OCI-LY3 (cell line): ENCODE measurements around the gene ART1.

Experiments used
- H2AFZ ChIP-seq: fragments of 200-600, 300-600 bp; shearing (Covaris generic); 2 replicates; pipeline ENCODE4 v1.6.0; 2014; ENCODE audit warnings: antibody characterized with exemption, low read depth, low read length
- H3K27ac ChIP-seq: fragments of 200-600, 300-600 bp; sonication (generic); 2 replicates; pipeline ENCODE4 v1.5.1; 2014; ENCODE audit warnings: mild to moderate bottlenecking, low read length, moderate library complexity, mixed read lengths
- H3K27me3 ChIP-seq: fragments of 200-600, 300-600 bp; sonication (generic); 2 replicates; pipeline ENCODE4 v1.6.1; 2014; ENCODE audit warnings: low read depth, low read length, mixed read lengths
- H3K36me3 ChIP-seq: fragments of 200-600, 300-600 bp; sonication (generic); replicated peaks from 2 replicates; pipeline ENCODE3; 2014; ENCODE audit warnings: low read depth, low read length, mixed read lengths
- H3K4me1 ChIP-seq: fragments of 300-600, 200-600 bp; sonication (generic); 2 replicates; pipeline ENCODE4 v1.6.1; 2014; ENCODE audit warnings: low read length, mixed read lengths
- H3K4me2 ChIP-seq: fragments of 200-600, 300-600 bp; sonication (generic); 2 replicates; pipeline ENCODE4 v1.6.1; 2014; ENCODE audit warnings: low read length, mixed read lengths
- H3K4me3 ChIP-seq: fragments of 300-600, 200-600 bp; sonication (generic); 2 replicates; pipeline ENCODE4 v1.5.1; 2014; ENCODE audit warnings: antibody characterized with exemption, mild to moderate bottlenecking, low read length, moderate library complexity
- H3K79me2 ChIP-seq: fragments of 300-600, 200-600 bp; shearing (Covaris generic); 2 replicates; pipeline ENCODE4 v1.6.1; 2014; ENCODE audit warnings: mild to moderate bottlenecking, low read length, mixed read lengths
- H3K9ac ChIP-seq: fragments of 300-600, 200-600 bp; shearing (Covaris generic); 2 replicates; pipeline ENCODE4 v1.6.0; 2014; ENCODE audit warnings: mild to moderate bottlenecking, low read length, moderate library complexity
- H3K9me3 ChIP-seq: fragments of 200-600, 300-600 bp; shearing (Covaris generic); 2 replicates; pipeline ENCODE4 v1.6.1; 2014; ENCODE audit warnings: low read length, mixed read lengths; ENCODE audit not compliant: insufficient read depth
- H4K20me1 ChIP-seq: fragments of 200-600, 300-600 bp; sonication (generic); 2 replicates; pipeline ENCODE4 v1.6.1; 2016; ENCODE audit warnings: low read length, mixed read lengths; ENCODE audit not compliant: insufficient read depth
- EZH2phosphoT487 ChIP-seq: fragments of 200-600 bp; shearing (Covaris generic); IDR thresholded peaks from 2 replicates; pipeline ENCODE4 v1.6.1; 2018; ENCODE audit warnings: antibody characterized with exemption, mixed run types, low read depth
- TF ChIP-seq, protein P1 (sequence below): fragments of 200-600, 300-600 bp; sonication (generic); IDR thresholded peaks from 2 replicates; pipeline ENCODE4 v1.5.1; 2014; ENCODE audit warnings: antibody characterized with exemption, low read length, low read depth

The ART1 gene

GRCh38 chr11:3669128-3669527 lies 24.2 kb downstream of the ART1 start:
- Histone ChIP-seq H3K9me3 (no peaks in the 10 kb centered on the region), H3K27ac (no peak overlapping the region), H3K79me2 (no peaks in the 10 kb centered on the region), H3K9ac (no peak overlapping the region), H3K4me2 (no peak overlapping the region), H3K4me3 (no peak overlapping the region), H3K4me1 (peaks cover 6% of the 10 kb centered on the region; the same call in 1 of the 2 replicates), H4K20me1 (no peaks in the 10 kb centered on the region), H3K27me3 (no peaks in the 10 kb centered on the region), H2AFZ (no peak overlapping the region), H3K36me3 (peaks cover 22% of the 10 kb centered on the region)
- no peak for TF ChIP-seq EZH2phosphoT487
- TF ChIP-seq, protein P1, sequence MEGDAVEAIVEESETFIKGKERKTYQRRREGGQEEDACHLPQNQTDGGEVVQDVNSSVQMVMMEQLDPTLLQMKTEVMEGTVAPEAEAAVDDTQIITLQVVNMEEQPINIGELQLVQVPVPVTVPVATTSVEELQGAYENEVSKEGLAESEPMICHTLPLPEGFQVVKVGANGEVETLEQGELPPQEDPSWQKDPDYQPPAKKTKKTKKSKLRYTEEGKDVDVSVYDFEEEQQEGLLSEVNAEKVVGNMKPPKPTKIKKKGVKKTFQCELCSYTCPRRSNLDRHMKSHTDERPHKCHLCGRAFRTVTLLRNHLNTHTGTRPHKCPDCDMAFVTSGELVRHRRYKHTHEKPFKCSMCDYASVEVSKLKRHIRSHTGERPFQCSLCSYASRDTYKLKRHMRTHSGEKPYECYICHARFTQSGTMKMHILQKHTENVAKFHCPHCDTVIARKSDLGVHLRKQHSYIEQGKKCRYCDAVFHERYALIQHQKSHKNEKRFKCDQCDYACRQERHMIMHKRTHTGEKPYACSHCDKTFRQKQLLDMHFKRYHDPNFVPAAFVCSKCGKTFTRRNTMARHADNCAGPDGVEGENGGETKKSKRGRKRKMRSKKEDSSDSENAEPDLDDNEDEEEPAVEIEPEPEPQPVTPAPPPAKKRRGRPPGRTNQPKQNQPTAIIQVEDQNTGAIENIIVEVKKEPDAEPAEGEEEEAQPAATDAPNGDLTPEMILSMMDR = no peak

DNA sequence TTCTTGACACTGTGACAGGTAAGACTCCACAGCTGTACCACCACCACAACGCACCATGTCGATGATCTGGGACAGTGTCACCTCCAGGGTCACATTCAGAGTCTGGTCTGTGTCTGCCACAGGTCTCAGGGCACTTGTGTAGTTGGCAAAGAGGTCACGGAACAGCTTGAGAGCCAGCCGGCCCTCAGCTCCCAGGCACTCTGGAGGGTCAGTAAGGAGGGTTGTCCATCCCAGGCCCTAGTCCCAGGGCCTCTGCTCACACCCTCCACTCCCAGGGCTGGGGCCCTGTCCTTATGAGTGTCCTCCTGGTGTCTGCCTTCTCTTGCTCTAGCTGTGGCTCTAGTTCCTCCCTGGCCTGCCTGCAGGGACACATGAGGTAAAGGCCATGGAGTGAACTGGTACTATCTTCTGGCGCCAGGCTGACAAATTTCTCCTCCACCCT lies 24.8 kb downstream of the ART1 start:
- H3K36me3 ChIP-seq = peaks cover 23% of the 10 kb centered on the region
- no peaks in the 10 kb centered on the region for H4K20me1 ChIP-seq
- peaks cover 6% of the 10 kb centered on the region; the same call in 1 of the 2 replicates for H3K4me1 ChIP-seq
- H3K79me2 ChIP-seq = no peaks in the 10 kb centered on the region
- no peaks in the 10 kb centered on the region for H3K9me3 ChIP-seq
- H3K4me2 ChIP-seq = no peak overlapping the region
- H3K27me3 ChIP-seq = no peaks in the 10 kb centered on the region
- no peak overlapping the region for H3K27ac ChIP-seq
- TF ChIP-seq, protein P1 = no peak
- TF ChIP-seq EZH2phosphoT487 = no peak
- H3K4me3 ChIP-seq = no peak overlapping the region
- H2AFZ ChIP-seq = no peak overlapping the region
- no peak overlapping the region for H3K9ac ChIP-seq

DNA sequence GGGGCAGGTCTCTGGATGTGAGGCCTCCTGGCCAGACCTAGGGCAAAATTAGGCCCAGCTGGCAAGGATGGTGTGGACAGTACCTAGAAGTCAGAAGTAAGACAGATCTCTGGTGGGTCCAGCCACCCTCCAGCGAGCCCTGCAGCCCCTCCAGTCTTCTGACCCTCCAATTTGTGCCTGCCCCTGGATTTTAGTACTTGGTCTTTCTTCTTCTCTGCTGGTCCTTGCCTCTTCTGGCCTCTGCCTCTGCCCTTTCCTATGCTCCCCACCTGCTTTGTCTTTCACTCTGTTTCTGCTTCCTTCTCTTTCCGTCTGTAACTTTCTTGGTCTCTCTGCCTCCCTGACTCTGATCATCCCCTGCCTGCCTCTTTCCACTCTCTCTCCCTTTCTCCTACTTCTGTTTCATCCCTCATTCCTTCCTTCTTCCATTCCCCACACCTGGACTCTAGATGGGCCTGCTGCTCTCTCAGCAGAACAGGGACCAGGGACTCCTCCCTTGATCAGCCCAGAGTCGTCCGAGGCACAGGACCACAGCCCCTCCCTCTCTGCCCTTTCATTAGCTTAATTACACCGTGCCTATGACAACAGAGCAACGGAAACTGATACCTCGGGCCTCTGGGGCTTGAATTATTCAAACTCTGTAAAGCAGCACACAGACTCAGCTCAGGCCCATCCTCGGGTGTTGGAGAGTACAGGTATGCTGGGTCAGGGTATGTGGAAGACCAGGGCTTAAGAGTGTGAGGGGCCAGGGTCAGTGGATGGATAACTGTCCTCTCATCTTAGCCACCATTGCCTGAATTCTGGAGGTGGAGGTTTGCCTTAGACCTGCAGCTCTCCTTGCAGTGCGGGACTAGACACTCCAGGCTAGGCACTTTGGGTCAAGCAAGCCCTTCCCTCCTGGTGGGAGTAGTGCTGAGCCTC lies 26.7 kb downstream of the ART1 start, which contains the start of gene CHRNA10:
Gene CHRNA10 (minus strand): TSS at position 51 of the 921 bp plus-strand sequence. CDS start 72 bp downstream, outside the sequence.
- H3K4me2 ChIP-seq = no peak within 1 kb of the TSS; the same call in 1 of the 2 replicates
- H3K4me1 ChIP-seq = peaks cover 6% of the 10 kb centered on the region; the same call in 1 of the 2 replicates
- H2AFZ ChIP-seq = no peak within 1 kb of the TSS
- H3K27ac ChIP-seq = peak within 1 kb of the TSS; percentile 27; the same call in 1 of the 2 replicates
- H3K79me2 ChIP-seq = no peaks in the 10 kb centered on the region
- no peak within 1 kb of the TSS for H3K4me3 ChIP-seq
- no peaks in the 10 kb centered on the region for H3K9me3 ChIP-seq
- TF ChIP-seq, protein P1 = no peak
- TF ChIP-seq EZH2phosphoT487 = no peak
- peaks cover 40% of the 10 kb centered on the region for H3K36me3 ChIP-seq
- no peaks in the 10 kb centered on the region for H3K27me3 ChIP-seq
- no peaks in the 10 kb centered on the region for H4K20me1 ChIP-seq
- no peak within 1 kb of the TSS for H3K9ac ChIP-seq

DNA sequence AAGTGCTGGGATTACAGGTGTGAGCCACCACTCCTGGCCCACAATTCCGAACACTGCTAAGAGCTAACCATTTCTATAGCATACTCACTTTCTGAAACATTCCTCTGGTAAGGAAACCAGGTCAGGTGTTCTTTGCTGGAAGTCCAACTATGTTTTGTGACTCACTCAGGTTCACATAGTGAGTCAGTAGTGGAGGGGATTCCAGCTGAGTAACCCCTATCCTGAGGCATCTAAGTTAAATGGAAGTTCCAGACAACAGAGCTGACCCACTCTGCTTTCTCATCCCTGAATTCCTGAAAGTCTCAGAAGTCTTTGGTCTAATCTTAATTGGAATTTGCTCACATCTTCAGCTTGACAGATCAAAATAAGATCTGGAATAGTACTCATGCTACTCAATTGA lies 29.3 kb downstream of the ART1 start:
- TF ChIP-seq, protein P1 = no peak
- no peak for TF ChIP-seq EZH2phosphoT487
- H3K9me3 ChIP-seq = no peaks in the 10 kb centered on the region
- no peak overlapping the region for H2AFZ ChIP-seq
- H3K27ac ChIP-seq = no peak overlapping the region
- H3K4me2 ChIP-seq = no peak overlapping the region
- no peak overlapping the region for H3K9ac ChIP-seq
- H3K4me1 ChIP-seq = peaks cover 6% of the 10 kb centered on the region; the same call in 1 of the 2 replicates
- peaks cover 54% of the 10 kb centered on the region for H3K36me3 ChIP-seq
- H3K27me3 ChIP-seq = no peaks in the 10 kb centered on the region
- no peaks in the 10 kb centered on the region for H3K79me2 ChIP-seq
- no peaks in the 10 kb centered on the region for H4K20me1 ChIP-seq
- no peak overlapping the region for H3K4me3 ChIP-seq
